GM18505 (cell line): ENCODE results near the gene MPRIP.
"Not testable (repeated sequence)": the region's sequence is repeated elsewhere in the genome, so short reads cannot be mapped to it uniquely, and the experiment has no call there.

Source experiments
- ATAC-seq: cut with Tn5 transposase; IDR thresholded peaks from one replicate; pipeline ENCODE4 v1.9.1; 2021; ENCODE audit not compliant: unreplicated experiment
- POLR2A ChIP-seq: IDR thresholded peaks from 4 replicates; pipeline ENCODE4 v1.6.1; 2011; ENCODE audit warnings: borderline replicate concordance; ENCODE audit not compliant: insufficient read depth, insufficient read length; ENCODE audit errors: extremely low read depth

MPRIP gene

GRCh38 chr17:17011043-17011907, 31.0 kb upstream of the MPRIP start:
- ATAC-seq = not testable (repeated sequence)

- ATAC-seq = not testable (repeated sequence)
These were observed 28.2 kb upstream of the MPRIP start for GRCh38 chr17:17013828-17014747.

GRCh38 chr17:17014748-17015124, 27.5 kb upstream of the MPRIP start:
- ATAC-seq = not testable (repeated sequence)

GRCh38 chr17:17015230-17015629, 27.0 kb upstream of the MPRIP start:
- no peak for TF ChIP-seq POLR2A
- no peak for ATAC-seq

GRCh38 chr17:17016199-17017197, 25.8 kb upstream of the MPRIP start:
- ATAC-seq = not testable (repeated sequence)

GRCh38 chr17:17017343-17018014, 24.8 kb upstream of the MPRIP start:
- no peak for TF ChIP-seq POLR2A
- ATAC-seq = no peak

GRCh38 chr17:17018021-17018441, 24.2 kb upstream of the MPRIP start:
- no peak for TF ChIP-seq POLR2A

GRCh38 chr17:17018612-17019429, 23.4 kb upstream of the MPRIP start:
- no peak for TF ChIP-seq POLR2A
- no peak for ATAC-seq

More at GRCh38 chr17:17018021-17018441, 24.2 kb upstream of the MPRIP start:
- no peak for ATAC-seq

- ATAC-seq = no peak
- TF ChIP-seq POLR2A = no peak
These were observed 22.9 kb upstream of the MPRIP start for GRCh38 chr17:17019430-17019762.

- TF ChIP-seq POLR2A = no peak
- ATAC-seq = no peak
These were observed 22.3 kb upstream of the MPRIP start for GRCh38 chr17:17019891-17020456.

- no peak for TF ChIP-seq POLR2A
- ATAC-seq = no peak
These were observed 21.4 kb upstream of the MPRIP start for GRCh38 chr17:17020821-17021193.

GRCh38 chr17:17021194-17021863, 20.9 kb upstream of the MPRIP start:
- no peak for ATAC-seq
- no peak for TF ChIP-seq POLR2A
